Neutrophil (primary cell): ENCODE measurements around the gene RNF169.

Source experiments
- H3K27ac ChIP-seq: fragments of 200-600 bp; sonication (generic); 2 replicates; pipeline ENCODE4 v1.5.1; 2016; ENCODE audit warnings: mild to moderate bottlenecking, moderate library complexity
- H3K27me3 ChIP-seq: fragments of 200-600 bp; sonication (generic); 2 replicates; pipeline ENCODE4 v1.6.0; 2016; ENCODE audit warnings: mild to moderate bottlenecking
- H3K36me3 ChIP-seq: fragments of 200-600 bp; sonication (generic); 2 replicates; pipeline ENCODE4 v1.5.1; 2017
- H3K4me1 ChIP-seq, 2 experiments: fragments of 200-600 bp in 1 of 2; sonication (generic) in 1 of 2; 1 replicate in 1 of 2; 2 replicates in 1 of 2; pipeline versions ENCODE4 v1.5.1 to v1.6.1; 2013 to 2016; ENCODE audit warnings: low read depth in 1 of 2, low read length in 1 of 2, mild to moderate bottlenecking in 1 of 2, moderate library complexity in 1 of 2; ENCODE audit not compliant: control insufficient read depth in 1 of 2, insufficient read depth in 1 of 2
- H3K4me3 ChIP-seq, 2 experiments: fragments of 200-600 bp in 1 of 2; sonication (generic) in 1 of 2; 1 replicate in 1 of 2; 2 replicates in 1 of 2; pipeline ENCODE4 v1.5.1; 2013 to 2016; ENCODE audit warnings: low read depth in 1 of 2, low read length in 1 of 2, mild to moderate bottlenecking in 1 of 2, moderate library complexity in 1 of 2
- H3K9me3 ChIP-seq: fragments of 200-600 bp; sonication (generic); 2 replicates; pipeline ENCODE4 v1.5.1; 2016
- TF ChIP-seq, protein P1 (sequence below): fragments of 200-600 bp; sonication (generic); IDR thresholded peaks from 2 replicates; pipeline ENCODE4 v1.5.1; 2016; ENCODE audit warnings: antibody characterized with exemption

RNF169 gene

DNA sequence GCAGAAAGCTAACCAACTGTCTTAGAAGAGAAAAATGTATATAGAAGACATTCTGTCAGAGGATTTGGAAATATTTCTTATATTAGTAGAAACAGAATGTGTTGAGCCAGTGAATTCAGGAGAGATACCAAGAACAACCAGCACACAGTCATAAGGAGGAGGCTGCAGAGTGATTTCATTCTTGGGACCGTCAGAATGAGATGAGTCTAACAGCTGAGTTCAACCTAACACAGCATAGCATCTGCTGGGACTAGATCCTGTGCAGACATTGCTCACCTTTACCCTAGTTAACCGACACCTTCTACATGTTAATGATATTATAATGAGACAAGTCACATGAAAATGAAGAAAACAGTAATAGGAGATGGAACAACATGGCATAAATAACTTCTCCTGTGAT is 114.8 kb downstream of the RNF169 start:
- H3K36me3 ChIP-seq: peaks cover 42% of the 10 kb centered on the region

DNA sequence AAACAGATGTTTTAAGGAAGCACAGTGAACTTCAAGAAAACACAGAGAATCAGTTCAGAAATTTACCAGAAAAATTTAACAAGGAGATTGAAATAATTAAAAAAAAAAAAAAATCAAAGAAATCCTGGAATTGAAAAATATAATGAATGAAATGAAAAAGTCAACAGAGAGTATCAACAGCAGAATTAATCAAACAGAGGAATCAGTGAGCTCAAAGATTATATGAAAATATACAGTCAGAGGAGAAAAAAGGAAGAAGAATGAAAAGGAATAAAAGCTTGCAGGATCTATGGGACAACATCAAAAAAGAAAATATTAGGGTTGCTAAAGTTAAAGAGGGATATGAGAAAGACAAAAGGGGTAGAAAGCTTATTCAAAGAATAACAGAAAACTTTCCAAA is 117.9 kb downstream of the RNF169 start:
- H3K9me3 ChIP-seq: peaks cover 35% of the 10 kb centered on the region

More for the DNA sequence above, 114.8 kb downstream of the RNF169 start:
- Histone ChIP-seq H3K27ac (no peak overlapping the region), H3K4me3 (no peak overlapping the region), H3K4me1 (no peaks in the 10 kb centered on the region), H3K9me3 (peaks cover 28% of the 10 kb centered on the region), H3K27me3 (no peaks in the 10 kb centered on the region)
- TF ChIP-seq, protein P1, sequence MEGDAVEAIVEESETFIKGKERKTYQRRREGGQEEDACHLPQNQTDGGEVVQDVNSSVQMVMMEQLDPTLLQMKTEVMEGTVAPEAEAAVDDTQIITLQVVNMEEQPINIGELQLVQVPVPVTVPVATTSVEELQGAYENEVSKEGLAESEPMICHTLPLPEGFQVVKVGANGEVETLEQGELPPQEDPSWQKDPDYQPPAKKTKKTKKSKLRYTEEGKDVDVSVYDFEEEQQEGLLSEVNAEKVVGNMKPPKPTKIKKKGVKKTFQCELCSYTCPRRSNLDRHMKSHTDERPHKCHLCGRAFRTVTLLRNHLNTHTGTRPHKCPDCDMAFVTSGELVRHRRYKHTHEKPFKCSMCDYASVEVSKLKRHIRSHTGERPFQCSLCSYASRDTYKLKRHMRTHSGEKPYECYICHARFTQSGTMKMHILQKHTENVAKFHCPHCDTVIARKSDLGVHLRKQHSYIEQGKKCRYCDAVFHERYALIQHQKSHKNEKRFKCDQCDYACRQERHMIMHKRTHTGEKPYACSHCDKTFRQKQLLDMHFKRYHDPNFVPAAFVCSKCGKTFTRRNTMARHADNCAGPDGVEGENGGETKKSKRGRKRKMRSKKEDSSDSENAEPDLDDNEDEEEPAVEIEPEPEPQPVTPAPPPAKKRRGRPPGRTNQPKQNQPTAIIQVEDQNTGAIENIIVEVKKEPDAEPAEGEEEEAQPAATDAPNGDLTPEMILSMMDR: no peak

DNA sequence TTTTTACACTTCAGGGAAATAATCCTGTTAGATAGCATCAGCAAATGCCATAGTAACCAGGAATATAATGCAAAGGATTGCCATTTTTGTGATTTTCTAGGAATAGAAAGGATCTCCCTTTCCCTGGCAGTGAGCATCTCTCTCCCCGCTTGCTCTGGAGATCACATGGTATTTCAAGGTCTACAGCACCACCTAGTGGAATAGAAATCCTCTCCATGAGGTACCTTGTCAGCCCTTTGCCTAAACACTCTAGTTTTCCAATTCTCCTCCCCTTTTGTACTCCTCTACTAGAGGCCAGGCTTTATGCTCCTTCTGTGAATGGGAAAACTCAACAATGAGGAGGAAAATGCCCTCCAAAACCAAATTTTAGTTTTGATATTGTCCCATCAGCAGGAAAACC is 121.8 kb downstream of the RNF169 start:
- no peaks in the 10 kb centered on the region for H3K27me3 ChIP-seq
- no peak overlapping the region for H3K4me3 ChIP-seq
- H3K27ac ChIP-seq: no peak overlapping the region
- peaks cover 14% of the 10 kb centered on the region for H3K36me3 ChIP-seq
- peaks cover 32% of the 10 kb centered on the region for H3K9me3 ChIP-seq
- TF ChIP-seq, protein P1: no peak
- no peaks in the 10 kb centered on the region for H3K4me1 ChIP-seq

More for the DNA sequence above, 117.9 kb downstream of the RNF169 start:
- Histone ChIP-seq H3K36me3 (peaks cover 29% of the 10 kb centered on the region), H3K4me3 (no peak overlapping the region), H3K27me3 (no peaks in the 10 kb centered on the region), H3K4me1 (no peaks in the 10 kb centered on the region), H3K27ac (no peak overlapping the region)
- TF ChIP-seq, protein P1: no peak

- TF ChIP-seq, protein P1: no peak
- peaks cover 26% of the 10 kb centered on the region for H3K9me3 ChIP-seq
- peaks cover 19% of the 10 kb centered on the region for H3K36me3 ChIP-seq
- no peak overlapping the region for H3K27ac ChIP-seq
- no peaks in the 10 kb centered on the region for H3K4me1 ChIP-seq
- no peak overlapping the region for H3K4me3 ChIP-seq
- no peaks in the 10 kb centered on the region for H3K27me3 ChIP-seq
Observed at GRCh38 chr11:74871037-74871436, 122.4 kb downstream of the RNF169 start.

DNA sequence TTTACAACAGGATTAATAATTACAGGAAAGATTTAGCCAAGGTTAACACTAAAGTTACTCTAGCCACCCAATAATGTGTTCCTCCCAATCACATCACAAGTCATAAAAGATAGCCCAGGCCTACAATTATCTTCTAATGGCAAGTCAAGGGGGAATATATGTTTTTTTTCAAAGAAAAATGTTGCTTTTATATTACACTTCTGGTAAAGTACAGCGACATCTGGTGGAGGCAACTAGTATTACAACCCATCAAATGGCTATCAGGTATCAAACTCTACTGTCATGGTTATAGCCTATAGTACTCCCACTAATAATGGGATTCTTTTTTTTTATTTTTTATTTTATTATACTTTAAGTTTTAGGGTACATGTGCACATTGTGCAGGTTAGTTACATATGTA is 128.5 kb downstream of the RNF169 start:
- H3K27ac ChIP-seq: no peak overlapping the region
- H3K9me3 ChIP-seq: peaks cover 5% of the 10 kb centered on the region
- no peaks in the 10 kb centered on the region for H3K4me1 ChIP-seq
- H3K27me3 ChIP-seq: no peaks in the 10 kb centered on the region
- no peak overlapping the region for H3K4me3 ChIP-seq
- TF ChIP-seq, protein P1: peak; percentile 59
- H3K36me3 ChIP-seq: peaks cover 24% of the 10 kb centered on the region
